RWPE2 (cell line): ENCODE data around the gene CORO1C.

Experiments used
- ATAC-seq: fragments of 200-7000 bp; cut with Tn5 transposase; 3 replicates; pipeline ENCODE4 v1.9.1; 2021; ENCODE audit warnings: low read depth
- DNase-seq: peaks from one replicate; pipeline ENCODE4 v3.0.0-alpha.2; 2020; ENCODE audit warnings: low spot score
- H3K27ac ChIP-seq: fragments of 450-650 bp; 2 replicates; pipeline ENCODE4 v1.5.1; 2017; ENCODE audit warnings: mild to moderate bottlenecking; ENCODE audit not compliant: poor library complexity, severe bottlenecking
- H3K27me3 ChIP-seq: fragments of 250-450 bp; sonication (Bioruptor Pico); 2 replicates; pipeline ENCODE4 v1.5.1; 2021; ENCODE audit warnings: mild to moderate bottlenecking, moderate library complexity; ENCODE audit not compliant: insufficient read depth, poor library complexity, severe bottlenecking
- H3K36me3 ChIP-seq: fragments of 250-450 bp; sonication (Bioruptor Pico); 2 replicates; pipeline ENCODE4 v1.5.1; 2020; ENCODE audit warnings: low read depth, mild to moderate bottlenecking, moderate library complexity
- H3K4me1 ChIP-seq: fragments of 250-450 bp; sonication (Bioruptor Pico); 2 replicates; pipeline ENCODE4 v1.5.1; 2021; ENCODE audit warnings: mild to moderate bottlenecking, moderate library complexity; ENCODE audit not compliant: insufficient read depth, poor library complexity, severe bottlenecking
- H3K4me3 ChIP-seq: fragments of 250-450 bp; sonication (Bioruptor Pico); 2 replicates; pipeline ENCODE4 v1.5.1; 2021; ENCODE audit warnings: mild to moderate bottlenecking, moderate library complexity; ENCODE audit not compliant: severe bottlenecking
- H3K9me3 ChIP-seq: fragments of 250-450 bp; sonication (Bioruptor Pico); 2 replicates; pipeline ENCODE4 v1.5.1; 2021; ENCODE audit warnings: mild to moderate bottlenecking, moderate library complexity; ENCODE audit not compliant: severe bottlenecking
- CTCF ChIP-seq: fragments of 450-650 bp; IDR thresholded peaks from one replicate; pipeline ENCODE4 v1.5.1; 2017; ENCODE audit warnings: mild to moderate bottlenecking, moderate library complexity; ENCODE audit not compliant: poor library complexity, severe bottlenecking

The CORO1C gene

GRCh38 chr12:108629151-108629550, 102.2 kb downstream of the CORO1C start:
- DNase-seq (no peak), ATAC-seq (no peak)
- Histone ChIP-seq H3K27me3 (no peaks in the 10 kb centered on the region), H3K4me1 (peaks cover 39% of the 10 kb centered on the region), H3K27ac (peak overlapping the region; percentile 84), H3K4me3 (no peak overlapping the region), H3K36me3 (no peaks in the 10 kb centered on the region), H3K9me3 (no peaks in the 10 kb centered on the region)
- TF ChIP-seq CTCF, result no peak

- DNase-seq (no peak), ATAC-seq (no peak)
- peaks cover 39% of the 10 kb centered on the region for H3K4me1 ChIP-seq
- H3K9me3 ChIP-seq, result no peaks in the 10 kb centered on the region
- H3K4me3 ChIP-seq, result no peak overlapping the region
- H3K27me3 ChIP-seq, result no peaks in the 10 kb centered on the region
- peak overlapping the region; percentile 84 for H3K27ac ChIP-seq
- H3K36me3 ChIP-seq, result no peaks in the 10 kb centered on the region
- no peak for TF ChIP-seq CTCF
These were observed 104.0 kb downstream of the CORO1C start for GRCh38 chr12:108627134-108627920.

GRCh38 chr12:108625228-108625627, 106.1 kb downstream of the CORO1C start:
- Histone ChIP-seq H3K27ac (no peak overlapping the region), H3K9me3 (no peaks in the 10 kb centered on the region), H3K36me3 (no peaks in the 10 kb centered on the region), H3K4me3 (no peak overlapping the region), H3K27me3 (no peaks in the 10 kb centered on the region), H3K4me1 (peaks cover 23% of the 10 kb centered on the region)
- ATAC-seq (no peak), DNase-seq (no peak)
- no peak for TF ChIP-seq CTCF

- Histone ChIP-seq H3K36me3 (no peaks in the 10 kb centered on the region), H3K27ac (no peak overlapping the region), H3K9me3 (no peaks in the 10 kb centered on the region), H3K4me1 (peaks cover 7% of the 10 kb centered on the region), H3K27me3 (no peaks in the 10 kb centered on the region), H3K4me3 (no peak overlapping the region)
- no peak for TF ChIP-seq CTCF
- DNase-seq, result no peak
- ATAC-seq, result no peak
These were observed 107.7 kb downstream of the CORO1C start for GRCh38 chr12:108623577-108623976.

- H3K4me1 ChIP-seq, result peaks cover under 1% of the 10 kb centered on the region
- DNase-seq (no peak), ATAC-seq (no peak)
- H3K9me3 ChIP-seq, result no peaks in the 10 kb centered on the region
- H3K36me3 ChIP-seq, result no peaks in the 10 kb centered on the region
- no peak for TF ChIP-seq CTCF
- H3K4me3 ChIP-seq, result no peak overlapping the region
- H3K27me3 ChIP-seq, result no peaks in the 10 kb centered on the region
- no peak overlapping the region for H3K27ac ChIP-seq
These were observed 108.3 kb downstream of the CORO1C start for GRCh38 chr12:108622921-108623514.
